ENCODE results near the gene TRIM52. TPM values are rescaled to one million over a fixed set of nuclear protein-coding genes. Genes with fewer than 3 reads are reported as not detected.

Gene TRIM52
- total RNA-seq, 2 experiments from 2014 or later, result 10.9 to 11.7 TPM

DNA sequence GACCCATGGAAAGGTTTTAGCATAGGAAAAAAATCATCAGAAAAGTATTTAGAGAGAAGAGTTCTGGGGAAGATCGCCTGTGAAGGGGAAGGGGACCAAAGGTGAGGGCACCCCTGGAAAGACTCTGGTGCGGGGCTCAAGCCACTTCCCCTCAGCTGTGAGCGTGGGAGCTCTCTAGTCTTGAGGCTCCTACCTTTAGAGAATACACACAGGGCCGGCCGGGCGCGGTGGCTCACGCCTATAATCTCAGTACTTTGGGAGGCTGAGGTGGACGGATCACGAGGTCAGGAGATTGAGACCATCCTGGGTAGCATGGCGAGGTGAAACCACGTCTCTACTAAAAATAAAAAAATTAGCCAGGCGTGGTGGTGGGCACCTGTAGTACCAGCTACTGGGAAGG lies 30.9 kb downstream of the TRIM52 start:
- Mint-ChIP-seq H3K27ac (peak overlapping the region; percentile 26), H3K36me3 (peaks cover 29% of the 10 kb centered on the region), H3K4me3 (no peak overlapping the region), H3K4me1 (ENCODE audit: low read depth) (peaks cover 23% of the 10 kb centered on the region), H3K27me3 (no peaks in the 10 kb centered on the region), H3K9me3 (no peaks in the 10 kb centered on the region)
- CTCF ChIA-PET, result interaction anchor here (0.6 kb wide), 1 partner anchor 1690 kb away, joined by 3 read pairs; no protein-coding TSS in a partner anchor
- DNase-seq, result no peak
- POLR2A ChIA-PET, result interaction anchor here (1.2 kb wide), 1 partner anchor 11 kb away, joined by 6 read pairs; no protein-coding TSS in a partner anchor
- intact Hi-C loops (cut with micrococcal nuclease), result no loop called here

DNA sequence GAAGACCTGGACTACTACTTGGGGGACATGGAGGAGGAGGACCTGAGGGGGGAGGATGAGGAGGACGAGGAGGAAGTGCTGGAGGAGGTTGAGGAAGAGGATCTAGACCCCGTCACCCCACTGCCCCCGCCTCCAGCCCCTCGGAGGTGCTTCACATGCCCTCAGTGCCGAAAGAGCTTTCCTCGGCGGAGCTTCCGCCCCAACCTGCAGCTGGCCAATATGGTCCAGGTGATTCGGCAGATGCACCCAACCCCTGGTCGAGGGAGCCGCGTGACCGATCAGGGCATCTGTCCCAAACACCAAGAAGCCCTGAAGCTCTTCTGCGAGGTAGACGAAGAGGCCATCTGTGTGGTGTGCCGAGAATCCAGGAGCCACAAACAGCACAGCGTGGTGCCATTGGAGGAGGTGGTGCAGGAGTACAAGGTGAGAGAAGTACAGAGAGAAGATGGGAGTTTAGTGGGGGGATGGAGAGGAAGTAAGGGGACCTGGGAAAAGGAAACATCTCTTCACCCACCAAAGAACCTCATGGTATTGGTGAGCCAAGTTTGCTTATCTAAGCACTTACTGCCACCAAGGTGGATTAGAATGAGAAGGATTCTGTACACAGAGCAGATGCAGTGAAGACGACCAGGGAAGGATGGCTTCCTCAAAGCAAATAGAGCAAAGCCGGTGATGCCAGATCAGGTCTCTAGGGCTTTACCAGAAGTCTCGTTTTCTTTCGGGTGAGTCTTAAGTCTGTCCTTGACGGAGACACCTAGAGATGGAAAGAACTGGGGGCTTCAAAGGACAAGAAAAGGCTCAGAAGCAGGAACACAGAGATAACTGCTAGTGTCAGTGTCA lies 36.3 kb downstream of the TRIM52 start:
- ChIA-PET CTCF (interaction anchor here (2.8 kb wide), 1 partner anchor 40 kb away, joined by 10 read pairs; no protein-coding TSS in a partner anchor), POLR2A (interaction anchor here (0.7 to 7.1 kb wide), 6 partner anchors 10 to 36 kb away, joined by 3 to 100 read pairs (median 21); partner anchors contain the start of genes RACK1 and TRIM52)
- Mint-ChIP-seq H3K27me3 (peaks cover 6% of the 10 kb centered on the region), H3K9me3 (no peaks in the 10 kb centered on the region), H3K4me1 (ENCODE audit: low read depth) (peaks cover 48% of the 10 kb centered on the region), H3K27ac (peak overlapping the region; percentile 98), H3K4me3 (peak overlapping the region; percentile 98), H3K36me3 (peaks cover 14% of the 10 kb centered on the region)
- peak; percentile 61 for DNase-seq
- intact Hi-C loops (cut with micrococcal nuclease), result loop anchor here (1.0 to 5.0 kb wide), 2 partner anchors 8 to 1527 kb away; partner anchors contain the start of gene CANX

DNA sequence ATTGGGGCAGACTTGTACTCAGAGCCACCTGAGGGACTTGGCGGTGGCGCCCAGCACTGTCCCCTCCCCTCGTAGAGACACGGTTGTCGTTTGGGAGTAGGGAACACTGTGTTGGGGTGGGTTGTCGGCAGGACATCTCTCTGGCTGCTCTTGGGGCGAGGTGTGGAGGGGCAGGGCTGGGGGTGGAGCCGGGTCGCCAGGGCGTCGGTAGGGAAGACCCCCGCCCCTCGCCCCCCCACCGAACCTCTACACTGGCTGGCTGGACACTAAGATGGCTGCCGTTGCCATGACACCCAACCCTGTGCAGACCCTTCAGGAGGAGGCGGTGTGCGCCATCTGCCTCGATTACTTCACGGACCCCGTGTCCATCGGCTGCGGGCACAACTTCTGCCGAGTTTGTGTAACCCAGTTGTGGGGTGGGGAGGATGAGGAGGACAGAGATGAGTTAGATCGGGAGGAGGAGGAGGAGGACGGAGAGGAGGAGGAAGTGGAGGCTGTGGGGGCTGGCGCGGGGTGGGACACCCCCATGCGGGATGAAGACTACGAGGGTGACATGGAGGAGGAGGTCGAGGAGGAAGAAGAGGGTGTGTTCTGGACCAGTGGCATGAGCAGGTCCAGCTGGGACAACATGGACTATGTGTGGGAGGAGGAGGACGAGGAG lies 37.1 kb downstream of the TRIM52 start:
- peaks cover 9% of the 10 kb centered on the region for H3K36me3 Mint-ChIP-seq
- CTCF ChIA-PET, result interaction anchor here (0.6 to 2.8 kb wide), 5 partner anchors 18 to 39 kb away, joined by 3 to 16 read pairs (median 10); no protein-coding TSS in a partner anchor
- peak overlapping the region; percentile 98 for H3K27ac Mint-ChIP-seq
- peak overlapping the region; percentile 98 for H3K4me3 Mint-ChIP-seq
- intact Hi-C loops (cut with micrococcal nuclease), result loop anchor here (1.0 to 5.0 kb wide), 7 partner anchors 8 to 1527 kb away; partner anchors contain the start of genes CANX, MGAT1 and TRIM52
- peaks cover 45% of the 10 kb centered on the region for H3K4me1 Mint-ChIP-seq (ENCODE audit: low read depth)
- H3K27me3 Mint-ChIP-seq, result peaks cover 6% of the 10 kb centered on the region
- no peaks in the 10 kb centered on the region for H3K9me3 Mint-ChIP-seq
- POLR2A ChIA-PET, result interaction anchor here (0.6 to 7.1 kb wide), 8 partner anchors 11 to 37 kb away, joined by 3 to 100 read pairs (median 12); partner anchors contain the start of genes RACK1 and TRIM52
- peak; percentile 71 for DNase-seq

DNA sequence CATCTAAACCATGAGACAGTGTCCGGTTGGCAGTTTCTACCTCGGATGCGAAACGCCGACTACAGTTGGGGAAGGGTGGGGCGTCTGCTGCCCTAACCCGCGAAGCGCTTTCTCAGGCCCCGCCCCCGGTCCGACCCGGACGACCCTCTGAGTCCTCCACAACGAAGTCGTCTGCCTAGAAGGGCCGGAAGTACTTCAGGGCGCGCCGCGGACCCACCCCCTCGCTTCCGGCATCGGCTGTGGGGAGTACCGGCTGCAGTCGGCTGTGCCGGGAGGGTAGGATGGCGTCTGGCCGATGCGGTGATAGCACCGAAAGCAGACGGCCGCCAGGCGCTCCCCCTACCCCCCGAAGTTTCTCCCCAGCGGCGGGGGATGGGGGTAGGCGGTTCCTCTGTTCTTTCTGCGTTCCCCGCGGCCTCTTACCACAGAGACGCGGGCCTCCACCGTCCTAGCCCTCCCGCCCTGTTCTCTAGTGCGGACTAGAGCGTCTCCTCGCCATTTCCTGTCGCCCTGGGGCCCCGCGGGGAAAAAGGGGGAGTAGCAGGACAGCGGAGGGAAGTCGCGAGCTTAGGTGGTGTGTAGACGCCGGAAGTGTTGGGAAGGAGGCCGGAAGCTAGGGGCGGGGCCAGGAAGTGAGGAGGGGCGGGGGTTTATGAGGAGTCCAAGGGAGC lies 37.8 kb downstream of the TRIM52 start, which contains the start of gene TRIM41:
TRIM41 (plus strand) TSS at position 224 of the 671 bp plus-strand sequence. CDS start 719 bp downstream, outside the sequence.
- intact Hi-C loops (cut with micrococcal nuclease), result loop anchor here (1.0 to 5.0 kb wide), 6 partner anchors 21 to 1526 kb away; partner anchors contain the start of genes CANX, MGAT1 and TRIM52
- H3K4me3 Mint-ChIP-seq, result peak within 1 kb of the TSS; percentile 98
- no peaks in the 10 kb centered on the region for H3K9me3 Mint-ChIP-seq

DNA sequence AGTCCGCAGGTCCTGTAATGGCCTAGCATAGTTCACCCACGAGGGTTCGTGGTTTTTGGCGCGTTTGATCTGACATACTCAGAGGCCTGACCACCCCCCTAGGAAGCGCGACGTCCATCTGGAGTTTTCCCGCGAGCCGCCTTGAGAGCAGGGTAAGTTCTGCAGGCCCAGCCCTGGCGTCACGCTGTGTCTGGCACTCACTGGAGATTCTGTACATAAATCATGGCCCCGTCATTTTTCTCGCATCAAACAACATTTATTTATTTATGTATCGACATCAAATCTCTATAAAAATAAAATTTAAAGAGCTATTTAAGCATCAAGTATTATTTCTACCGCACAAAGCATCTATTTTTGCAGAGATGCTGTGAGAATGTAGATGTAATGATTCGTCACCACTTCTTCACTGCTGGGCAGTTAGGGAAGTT lies 38.3 kb downstream of the TRIM52 start:
- H3K9me3 Mint-ChIP-seq, result no peaks in the 10 kb centered on the region
- H3K4me3 Mint-ChIP-seq, result peak overlapping the region; percentile 98
- intact Hi-C loops (cut with micrococcal nuclease), result loop anchor here (1.0 to 5.0 kb wide), 8 partner anchors 15 to 1525 kb away; partner anchors contain the start of genes CANX, MGAT1 and TRIM52
- DNase-seq, result no peak
- H3K27ac Mint-ChIP-seq, result peak overlapping the region; percentile 98
- H3K27me3 Mint-ChIP-seq, result peaks cover 9% of the 10 kb centered on the region
- peaks cover 13% of the 10 kb centered on the region for H3K36me3 Mint-ChIP-seq
- peaks cover 53% of the 10 kb centered on the region for H3K4me1 Mint-ChIP-seq (ENCODE audit: low read depth)
- POLR2A ChIA-PET, result interaction anchor here (0.6 to 7.1 kb wide), 7 partner anchors 12 to 42 kb away, joined by 3 to 100 read pairs (median 20); partner anchors contain the start of genes RACK1 and TRIM52
- CTCF ChIA-PET, result interaction anchor here (1.5 to 2.8 kb wide), 4 partner anchors 16 to 33 kb away, joined by 9 to 16 read pairs (median 10); no protein-coding TSS in a partner anchor

More for the DNA sequence above, 37.8 kb downstream of the TRIM52 start, which contains the start of gene TRIM41:
- H3K4me1 Mint-ChIP-seq (ENCODE audit: low read depth), result peaks cover 48% of the 10 kb centered on the region
- H3K27ac Mint-ChIP-seq, result peak within 1 kb of the TSS; percentile 98
- peaks cover 11% of the 10 kb centered on the region for H3K36me3 Mint-ChIP-seq
- CTCF ChIA-PET, result interaction anchor here (0.6 to 2.8 kb wide), 5 partner anchors 18 to 39 kb away, joined by 3 to 16 read pairs (median 10); no protein-coding TSS in a partner anchor
- peaks cover 7% of the 10 kb centered on the region for H3K27me3 Mint-ChIP-seq
- POLR2A ChIA-PET, result interaction anchor here (0.6 to 7.1 kb wide), 7 partner anchors 11 to 38 kb away, joined by 3 to 100 read pairs (median 20); partner anchors contain the start of genes RACK1 and TRIM52
- DNase-seq, result peak; percentile 98

DNA sequence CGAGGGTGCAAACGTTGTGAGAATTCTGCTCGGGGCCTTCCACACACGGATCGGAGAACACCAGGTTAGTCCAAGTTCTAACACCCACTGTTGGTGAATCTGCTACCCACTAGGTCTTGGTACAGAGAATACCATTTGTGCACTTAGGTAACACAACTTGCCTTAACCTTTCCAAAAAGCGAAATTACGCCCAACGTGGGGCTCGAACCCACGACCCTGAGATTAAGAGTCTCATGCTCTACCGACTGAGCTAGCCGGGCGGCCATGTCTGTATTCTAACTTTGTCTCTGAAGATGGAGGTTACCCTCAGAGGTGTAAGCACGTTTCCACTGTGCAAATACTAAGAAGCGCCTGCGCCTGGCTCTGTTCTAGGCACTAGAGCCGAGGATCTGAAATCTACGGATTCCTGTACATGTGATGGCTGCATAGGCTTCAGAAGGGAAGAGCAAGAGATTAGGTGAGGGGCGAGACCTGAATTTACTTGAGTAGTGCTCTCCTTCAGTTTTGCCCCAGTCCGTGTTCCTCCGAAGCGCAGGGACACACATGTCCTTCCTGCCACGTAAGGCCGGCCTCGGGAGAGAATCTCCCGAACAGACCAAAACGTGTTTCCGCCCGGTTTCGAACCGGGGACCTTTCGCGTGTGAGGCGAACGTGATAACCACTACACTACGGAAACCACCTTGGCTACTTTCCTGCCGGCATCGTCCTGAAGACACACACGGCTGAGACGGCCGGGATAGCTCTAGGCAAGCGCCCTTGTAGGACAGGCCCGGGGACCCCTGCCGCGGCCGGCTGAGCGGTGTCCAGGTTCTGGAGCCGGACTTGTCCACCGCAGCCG lies 38.9 kb downstream of the TRIM52 start:
- POLR2A ChIA-PET, result interaction anchor here (0.6 to 7.1 kb wide), 7 partner anchors 13 to 43 kb away, joined by 3 to 100 read pairs (median 20); partner anchors contain the start of genes RACK1 and TRIM52
- Mint-ChIP-seq H3K27me3 (peaks cover 9% of the 10 kb centered on the region), H3K36me3 (peaks cover 13% of the 10 kb centered on the region)

DNA sequence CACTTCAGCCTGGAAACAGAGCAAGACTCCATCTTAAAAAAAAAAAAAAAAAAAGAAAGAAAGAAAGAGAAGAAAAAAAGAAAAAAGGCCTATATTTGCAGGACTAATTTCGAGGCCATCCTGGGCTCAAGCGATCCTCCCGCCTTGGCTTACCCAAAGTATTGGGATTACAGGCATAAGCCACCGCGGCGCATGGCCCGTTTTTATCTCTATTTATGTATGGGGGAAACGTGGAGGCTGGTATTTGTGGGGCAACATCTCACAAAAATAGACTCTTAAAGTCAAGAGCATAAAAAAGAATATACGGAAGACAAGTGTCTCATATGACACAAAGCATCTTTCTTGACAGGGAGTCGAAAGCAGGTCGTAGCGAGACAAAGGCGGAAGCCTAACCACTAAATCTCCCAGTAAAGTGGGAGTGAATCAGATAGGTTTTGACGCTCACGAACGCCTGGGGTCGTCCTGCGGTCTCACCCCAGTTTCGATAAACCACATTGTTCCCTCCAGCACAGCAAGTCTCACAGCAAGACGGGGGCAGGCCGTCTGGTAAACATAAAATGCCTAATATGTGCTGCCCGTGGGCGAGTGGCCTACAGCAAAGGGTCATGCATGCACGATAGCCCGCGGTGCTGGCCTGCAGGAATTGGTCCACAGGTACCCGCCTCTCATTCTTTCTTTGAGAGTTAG lies 39.7 kb downstream of the TRIM52 start:
- H3K27ac Mint-ChIP-seq, result peak overlapping the region; percentile 98
- ChIA-PET CTCF (interaction anchor here (1.5 to 2.8 kb wide), 3 partner anchors 14 to 32 kb away, joined by 9 to 16 read pairs (median 10); no protein-coding TSS in a partner anchor), POLR2A (interaction anchor here (1.5 to 7.1 kb wide), 5 partner anchors 13 to 32 kb away, joined by 8 to 100 read pairs (median 22); partner anchors contain the start of gene RACK1)
- intact Hi-C loops (cut with micrococcal nuclease), result loop anchor here (5.0 kb wide), 1 partner anchor 1524 kb away; the partner anchor contains the start of gene CANX
- DNase-seq, result peak; percentile 72
- H3K4me3 Mint-ChIP-seq, result peak overlapping the region; percentile 98
- peaks cover 57% of the 10 kb centered on the region for H3K4me1 Mint-ChIP-seq (ENCODE audit: low read depth)
- peaks cover 10% of the 10 kb centered on the region for H3K36me3 Mint-ChIP-seq
- no peaks in the 10 kb centered on the region for H3K9me3 Mint-ChIP-seq
- peaks cover 9% of the 10 kb centered on the region for H3K27me3 Mint-ChIP-seq

More for the DNA sequence above, 38.9 kb downstream of the TRIM52 start:
- intact Hi-C loops (cut with micrococcal nuclease), result loop anchor here (1.0 to 5.0 kb wide), 4 partner anchors 15 to 1525 kb away; partner anchors contain the start of genes CANX and MGAT1
- Mint-ChIP-seq H3K4me3 (peak overlapping the region; percentile 98), H3K27ac (peak overlapping the region; percentile 98), H3K9me3 (no peaks in the 10 kb centered on the region), H3K4me1 (ENCODE audit: low read depth) (peaks cover 56% of the 10 kb centered on the region)
- CTCF ChIA-PET, result interaction anchor here (1.5 to 2.8 kb wide), 4 partner anchors 15 to 33 kb away, joined by 9 to 16 read pairs (median 10); no protein-coding TSS in a partner anchor
- DNase-seq, result peak; percentile 98

DNA sequence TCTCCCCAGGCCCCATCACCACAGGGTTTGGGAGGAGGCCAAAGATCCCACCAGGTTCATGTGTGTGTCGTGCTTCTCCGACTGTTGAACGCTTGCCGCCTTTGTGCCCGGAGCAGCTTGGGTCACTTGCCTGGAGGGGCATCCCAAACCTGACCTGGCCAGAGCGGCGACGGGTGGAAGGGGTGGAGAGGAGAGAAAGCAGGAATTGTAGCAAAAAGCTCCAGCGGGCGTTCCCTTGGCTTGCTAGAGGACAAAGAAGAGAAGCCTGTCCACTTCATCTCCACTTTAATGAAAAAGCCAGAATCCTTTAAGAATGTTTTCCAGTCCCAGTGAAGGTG lies 40.8 kb downstream of the TRIM52 start:
- H3K9me3 Mint-ChIP-seq, result no peaks in the 10 kb centered on the region
- intact Hi-C loops (cut with micrococcal nuclease), result loop anchor here (5.0 kb wide), 1 partner anchor 1523 kb away; the partner anchor contains the start of gene CANX
- CTCF ChIA-PET, result interaction anchor here (1.0 kb wide), 1 partner anchor 32 kb away, joined by 3 read pairs; no protein-coding TSS in a partner anchor
- POLR2A ChIA-PET, result interaction anchor here (0.6 kb wide), 1 partner anchor 13 kb away, joined by 3 read pairs; no protein-coding TSS in a partner anchor
- DNase-seq, result no peak
- H3K27me3 Mint-ChIP-seq, result peaks cover 9% of the 10 kb centered on the region
- H3K4me3 Mint-ChIP-seq, result peak overlapping the region; percentile 34
- H3K27ac Mint-ChIP-seq, result peak overlapping the region; percentile 19
- H3K4me1 Mint-ChIP-seq (ENCODE audit: low read depth), result peaks cover 49% of the 10 kb centered on the region
- H3K36me3 Mint-ChIP-seq, result peaks cover 9% of the 10 kb centered on the region

Measured in activated CD4-positive, alpha-beta memory T cell treated with anti-CD3 and anti-CD28 coated beads for 36 hours (primary cell).